Spleen (tissue), 11 donors: ENCODE data around the gene BARHL1. TPM values are rescaled to one million over a fixed set of nuclear protein-coding genes. Genes with fewer than 3 reads are reported as not detected.

Experiments used
- DNase-seq: peaks from one replicate; pipeline ENCODE4 v3.0.0-alpha.2; 2020
- H3K27ac ChIP-seq, 8 donors: fragments of 200-600 bp; sonication (generic) in 7 of 8; 1 replicate in 4 of 8; 2 replicates in 4 of 8; pipeline versions ENCODE4 v1.5.0 to v1.8.0; 2016 to 2021; ENCODE audit warnings: inconsistent platforms in 4 of 8, mild to moderate bottlenecking in 4 of 8, moderate library complexity in 1 of 8
- H3K27me3 ChIP-seq, 7 donors: fragments of 200-600 bp; sonication (generic) in 6 of 7; replicated peaks in 1 of 7; 1 replicate in 4 of 7; 2 replicates in 3 of 7; pipeline versions ENCODE4 v1.5.0 to v1.8.0; 2016 to 2021; ENCODE audit warnings: inconsistent platforms in 3 of 7, mild to moderate bottlenecking in 1 of 7
- H3K36me3 ChIP-seq, 6 donors: fragments of 200-600 bp; sonication (generic) in 5 of 6; 1 replicate in 4 of 6; 2 replicates in 2 of 6; pipeline versions ENCODE4 v1.5.0 to v1.8.0; 2016 to 2021; ENCODE audit warnings: inconsistent platforms in 2 of 6
- H3K4me1 ChIP-seq, 6 donors: fragments of 200-600 bp; sonication (generic) in 5 of 6; 1 replicate in 3 of 6; 2 replicates in 3 of 6; pipeline versions ENCODE4 v1.5.0 to v1.8.0; 2016 to 2021; ENCODE audit warnings: inconsistent platforms in 3 of 6
- H3K4me3 ChIP-seq, 8 donors: fragments of 200-600 bp; sonication (generic) in 7 of 8; 1 replicate in 4 of 8; 2 replicates in 4 of 8; pipeline versions ENCODE4 v1.5.0 to v1.8.0; 2016 to 2021; ENCODE audit warnings: inconsistent platforms in 4 of 8, mild to moderate bottlenecking in 4 of 8, moderate library complexity in 2 of 8
- H3K9me3 ChIP-seq, 8 donors: fragments of 200-600 bp; sonication (generic) in 7 of 8; 1 replicate in 4 of 8; 2 replicates in 4 of 8; pipeline versions ENCODE4 v1.5.0 to v1.8.0; 2016 to 2021; ENCODE audit warnings: inconsistent platforms in 4 of 8
- POLR2A ChIP-seq, 3 donors: fragments of 450-650 bp; IDR thresholded peaks; one replicate each; pipeline ENCODE4 v1.5.1; 2017; ENCODE audit warnings: antibody characterized with exemption in 3 of 3, mild to moderate bottlenecking in 1 of 3
- POLR2AphosphoS5 ChIP-seq, 3 donors: sonication (generic); formaldehyde crosslinking; IDR thresholded peaks; one replicate each; pipeline ENCODE4 v1.5.1; 2017; ENCODE audit warnings: antibody characterized with exemption in 3 of 3
- WGBS, 5 donors: extraction: QIAGEN DNeasy Blood & Tissue Kit in 3 of 5; methylation state at CpG; one replicate each; pipeline versions ENCODE4 v1.1.5 to v1.1.7; 2013 to 2018; 5-methylcytosine and 5-hydroxymethylcytosine counted together
- intact Hi-C: fragments of 100-400 bp; cut with DNase I; formaldehyde crosslinking; loops from one replicate; pipeline ENCODE4 v1.15.0; 2023; ENCODE audit warnings: low total_unique reads
- polyA plus RNA-seq, 3 donors: library from polyadenylated mRNA; stranded (reverse); fragments of 200-250 nt; gene quantifications; one replicate each; pipeline ENCODE4 v1.2.1, GENCODE V29; 2013
- total RNA-seq, 7 donors: library from RNA; depleted of rRNA in 3 of 7; stranded (reverse); fragments of >200 nt in 3 of 7; fragmentation: NEBNext Ultra II Directional in 4 of 7; extraction: Animal tissue kit (Norgen Biotek cat#: 25700) in 4 of 7; gene quantifications; one replicate each; pipeline versions ENCODE4 v1.1.0 to v1.2.1, GENCODE V29; 2016 to 2021
- TF ChIP-seq, protein P1 (sequence below), 11 experiments: fragments of 200-600 bp in 7 of 11; fragments of 450-650 bp in 4 of 11; sonication (generic) in 4 of 11; IDR thresholded peaks in 8 of 11; conservative IDR thresholded peaks in 3 of 11; 1 replicate in 7 of 11; 2 replicates in 4 of 11; pipeline versions ENCODE4 v1.4.0 to v1.8.0; 2016 to 2021; ENCODE audit warnings: antibody characterized with exemption in 11 of 11, inconsistent platforms in 4 of 11, mild to moderate bottlenecking in 1 of 11
- donor health status: healthy with polysubstance abuse.
- donor health status: DM: no; HTN: no; CAD: no; lungs with moderate emphysema.
- donor health status: DM: no; HTN: no; CAD: no.
- donor health status: Bipolar disorder and iron deficiency.
- donor health status: healthy.
- donor health status: DM: no; HTN: no; CAD: no.
- donor health status: DM: yes; HTN: yes; CAD: no.

Gene BARHL1
- total and polyA plus RNA-seq, 10 donors: not detected

DNA sequence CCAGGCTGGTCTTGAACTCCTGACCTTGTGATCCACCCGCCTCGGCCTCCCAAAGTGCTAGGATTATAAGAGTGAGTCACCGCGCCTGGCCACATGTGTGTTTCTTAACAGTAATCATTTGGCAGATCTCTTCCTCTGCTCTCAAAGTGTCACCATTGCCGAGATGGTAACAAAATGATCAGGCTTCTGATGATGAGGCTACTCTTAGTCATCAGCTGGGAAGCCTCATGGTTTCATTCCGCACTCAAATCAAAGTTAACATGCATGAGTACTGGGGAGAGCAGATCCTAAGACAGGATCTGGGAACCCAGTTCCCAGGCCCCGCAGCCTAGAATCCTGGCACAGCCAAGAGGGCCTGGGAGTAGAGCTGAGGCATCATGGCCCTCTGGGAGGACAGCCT, 27.4 kb downstream of the BARHL1 start:
- no peak for DNase-seq
- no peaks in the 10 kb centered on the region for H3K4me1 ChIP-seq
- peaks cover 3 to 100% (median 78%) of the 10 kb centered on the region in 6 donors for H3K36me3 ChIP-seq
- intact Hi-C loops: no loop called here
- TF ChIP-seq, protein P1, sequence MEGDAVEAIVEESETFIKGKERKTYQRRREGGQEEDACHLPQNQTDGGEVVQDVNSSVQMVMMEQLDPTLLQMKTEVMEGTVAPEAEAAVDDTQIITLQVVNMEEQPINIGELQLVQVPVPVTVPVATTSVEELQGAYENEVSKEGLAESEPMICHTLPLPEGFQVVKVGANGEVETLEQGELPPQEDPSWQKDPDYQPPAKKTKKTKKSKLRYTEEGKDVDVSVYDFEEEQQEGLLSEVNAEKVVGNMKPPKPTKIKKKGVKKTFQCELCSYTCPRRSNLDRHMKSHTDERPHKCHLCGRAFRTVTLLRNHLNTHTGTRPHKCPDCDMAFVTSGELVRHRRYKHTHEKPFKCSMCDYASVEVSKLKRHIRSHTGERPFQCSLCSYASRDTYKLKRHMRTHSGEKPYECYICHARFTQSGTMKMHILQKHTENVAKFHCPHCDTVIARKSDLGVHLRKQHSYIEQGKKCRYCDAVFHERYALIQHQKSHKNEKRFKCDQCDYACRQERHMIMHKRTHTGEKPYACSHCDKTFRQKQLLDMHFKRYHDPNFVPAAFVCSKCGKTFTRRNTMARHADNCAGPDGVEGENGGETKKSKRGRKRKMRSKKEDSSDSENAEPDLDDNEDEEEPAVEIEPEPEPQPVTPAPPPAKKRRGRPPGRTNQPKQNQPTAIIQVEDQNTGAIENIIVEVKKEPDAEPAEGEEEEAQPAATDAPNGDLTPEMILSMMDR (IDR thresholded peaks at IDR 0.05 in 8 of 11, conservative IDR thresholded peaks at IDR 0.05 in 3 of 11): no peak
- TF ChIP-seq POLR2A (IDR thresholded peaks at IDR 0.05) (no peak), POLR2AphosphoS5 (IDR thresholded peaks at IDR 0.05) (no peak)
- H3K27me3 ChIP-seq: no peaks in the 10 kb centered on the region
- no peak overlapping the region for H3K4me3 ChIP-seq
- H3K27ac ChIP-seq: no peak overlapping the region
- H3K9me3 ChIP-seq: no peaks in the 10 kb centered on the region
- WGBS, 5 donors: 80 to 94% (median 90%) methylated on average over 7 of the region's 7 CpGs

DNA sequence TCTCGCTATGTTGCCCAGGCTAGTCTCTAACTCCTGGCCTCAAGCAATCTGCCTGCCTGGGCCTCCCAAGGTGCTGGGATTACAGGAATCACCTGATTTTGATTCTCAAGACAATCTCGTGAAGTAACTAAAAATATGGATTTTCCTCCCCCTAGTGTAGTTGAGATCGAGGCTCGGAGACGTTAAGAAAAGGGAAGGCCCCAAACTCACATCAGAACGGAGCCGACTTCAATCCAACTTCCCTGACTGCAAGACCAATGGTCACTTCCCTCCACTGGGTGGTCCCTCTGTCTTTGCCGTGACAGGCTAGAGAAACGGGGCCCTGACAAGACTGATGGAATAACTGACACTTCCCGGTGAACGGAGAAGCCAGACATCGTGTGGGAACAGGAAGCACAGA, 28.3 kb downstream of the BARHL1 start:
- WGBS, 5 donors: 87 to 94% (median 91%) methylated on average over 12 of the region's 12 CpGs
- Histone ChIP-seq H3K4me3 (no peak overlapping the region), H3K27me3 (no peaks in the 10 kb centered on the region), H3K27ac (no peak overlapping the region), H3K4me1 (no peaks in the 10 kb centered on the region), H3K9me3 (no peaks in the 10 kb centered on the region), H3K36me3 (peaks cover 3 to 100% (median 81%) of the 10 kb centered on the region in 6 donors)
- intact Hi-C loops: no loop called here
- DNase-seq: no peak
- TF ChIP-seq POLR2A (IDR thresholded peaks at IDR 0.05) (no peak), POLR2AphosphoS5 (IDR thresholded peaks at IDR 0.05) (no peak)
- TF ChIP-seq, protein P1 (IDR thresholded peaks at IDR 0.05 in 8 of 11, conservative IDR thresholded peaks at IDR 0.05 in 3 of 11): no peak

DNA sequence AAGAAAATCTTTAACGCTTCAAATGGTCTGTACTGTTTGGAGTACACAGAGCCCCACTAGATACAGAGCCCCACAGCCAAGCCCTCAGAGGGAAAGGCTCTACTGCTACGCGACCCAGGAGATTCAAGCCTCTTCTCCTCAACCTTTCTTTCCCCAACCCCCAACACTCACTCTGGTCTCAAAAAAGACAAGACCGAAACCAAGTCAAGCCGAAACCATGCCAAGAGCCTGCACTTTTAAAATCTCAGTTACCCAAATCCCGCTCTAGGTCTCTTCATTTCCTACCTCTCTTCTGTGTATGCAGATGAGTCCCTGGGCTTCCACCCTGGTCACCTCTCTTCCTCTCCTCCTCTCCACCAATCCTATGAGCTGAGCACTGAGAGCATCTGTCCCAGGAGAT, 31.9 kb downstream of the BARHL1 start:
- Histone ChIP-seq H3K27me3 (no peaks in the 10 kb centered on the region), H3K36me3 (peaks cover 3 to 100% (median 79%) of the 10 kb centered on the region in 6 donors), H3K4me3 (no peak overlapping the region), H3K9me3 (no peaks in the 10 kb centered on the region), H3K4me1 (no peaks in the 10 kb centered on the region), H3K27ac (no peak overlapping the region)
- intact Hi-C loops: no loop called here
- WGBS, 5 donors: 79 to 90% (median 82%) methylated on average over 6 of the region's 6 CpGs
- DNase-seq: no peak
- TF ChIP-seq POLR2A (IDR thresholded peaks at IDR 0.05): no peak
- TF ChIP-seq POLR2AphosphoS5 (IDR thresholded peaks at IDR 0.05): no peak
- TF ChIP-seq, protein P1 (IDR thresholded peaks at IDR 0.05 in 8 of 11, conservative IDR thresholded peaks at IDR 0.05 in 3 of 11): no peak

- no peak for DNase-seq
- 78 to 94% (median 87%) methylated on average over 2 of the region's 2 CpGs for WGBS, 5 donors
- Histone ChIP-seq H3K27me3 (no peaks in the 10 kb centered on the region), H3K36me3 (peaks cover 3 to 100% (median 66%) of the 10 kb centered on the region in 6 donors), H3K4me1 (no peaks in the 10 kb centered on the region), H3K9me3 (no peaks in the 10 kb centered on the region), H3K27ac (no peak overlapping the region), H3K4me3 (no peak overlapping the region)
- TF ChIP-seq, protein P1 (IDR thresholded peaks at IDR 0.05 in 8 of 11, conservative IDR thresholded peaks at IDR 0.05 in 3 of 11): no peak
- TF ChIP-seq POLR2AphosphoS5 (IDR thresholded peaks at IDR 0.05): no peak
- TF ChIP-seq POLR2A (IDR thresholded peaks at IDR 0.05): no peak
- intact Hi-C loops: no loop called here
Measured at GRCh38 chr9:132615774-132616173, 33.4 kb downstream of the BARHL1 start.
